ENCODE data around the gene IRF2BP1.
"Not testable (repeated sequence)": the region's sequence is repeated elsewhere in the genome, so short reads cannot be mapped to it uniquely, and the experiment has no call there.

IRF2BP1 gene

GRCh38 chr19:45870798-45871197 lies 15.1 kb downstream of the IRF2BP1 start:
- CTCF ChIA-PET = interaction anchor here (9.8 kb wide), 1 partner anchor 13 kb away, joined by 132 read pairs; the partner anchor contains the start of gene IRF2BP1
- WGBS (ENCODE audit: insufficient coverage) = 100% methylated on average over 4 of the region's 5 CpGs

GRCh38 chr19:45867241-45867640 lies 18.7 kb downstream of the IRF2BP1 start:
- H3K9me3 ChIP-seq (ENCODE audit: control extremely low read depth in 1 of 5, control insufficient read depth in 4 of 5, insufficient read depth in 2 of 5, low read depth in 1 of 5, low read length in 4 of 5); H3K4me3 ChIP-seq (ENCODE audit: control insufficient read depth in 1 of 7, extremely low read depth in 1 of 7, insufficient read depth in 4 of 7, low read depth in 2 of 7, low read length in 6 of 7); H3K36me3 ChIP-seq (ENCODE audit: control insufficient read depth in 4 of 4, insufficient read depth in 4 of 4, low read length in 3 of 4); POLR2A ChIA-PET; H3K27ac ChIP-seq (ENCODE audit: insufficient read depth in 1 of 2, low read depth in 1 of 2, low read length in 2 of 2, poor library complexity in 1 of 2, severe bottlenecking in 2 of 2); DNase-seq; H3K27me3 ChIP-seq (replicated peaks in 2 of 5; ENCODE audit: control insufficient read depth in 4 of 5, insufficient read depth in 5 of 5, low read length in 4 of 5): not testable (repeated sequence)
- H3K4me1 ChIP-seq (ENCODE audit: control extremely low read depth in 1 of 4, control insufficient read depth in 4 of 4, insufficient read depth in 4 of 4, low read length in 3 of 4) = peaks cover 0 to 19% (median 12%) of the 10 kb centered on the region in 4 experiments
- no CpG with 5 or more reads among the region's 4 CpGs for WGBS (ENCODE audit: insufficient coverage)
- CTCF ChIA-PET = interaction anchor here (9.8 kb wide), 1 partner anchor 16 kb away, joined by 132 read pairs; the partner anchor contains the start of gene IRF2BP1

More at GRCh38 chr19:45870798-45871197, 15.1 kb downstream of the IRF2BP1 start:
- no peak for DNase-seq
- Histone ChIP-seq H3K4me3 (ENCODE audit: control insufficient read depth in 1 of 7, extremely low read depth in 1 of 7, insufficient read depth in 4 of 7, low read depth in 2 of 7, low read length in 6 of 7) (no peak overlapping the region), H3K36me3 (ENCODE audit: control insufficient read depth in 4 of 4, insufficient read depth in 4 of 4, low read length in 3 of 4) (no peaks in the 10 kb centered on the region), H3K27me3 (replicated peaks in 2 of 5; ENCODE audit: control insufficient read depth in 4 of 5, insufficient read depth in 5 of 5, low read length in 4 of 5) (no peaks in the 10 kb centered on the region), H3K9me3 (ENCODE audit: control extremely low read depth in 1 of 5, control insufficient read depth in 4 of 5, insufficient read depth in 2 of 5, low read depth in 1 of 5, low read length in 4 of 5) (no peaks in the 10 kb centered on the region), H3K27ac (ENCODE audit: insufficient read depth in 1 of 2, low read depth in 1 of 2, low read length in 2 of 2, poor library complexity in 1 of 2, severe bottlenecking in 2 of 2) (no peak overlapping the region), H3K4me1 (ENCODE audit: control extremely low read depth in 1 of 4, control insufficient read depth in 4 of 4, insufficient read depth in 4 of 4, low read length in 3 of 4) (peaks cover 4 to 8% (median 8%) of the 10 kb centered on the region in 4 experiments)
- POLR2A ChIA-PET = no interaction called here

GRCh38 chr19:45866400-45867176 lies 19.4 kb downstream of the IRF2BP1 start:
- ChIA-PET CTCF (interaction anchor here (1.4 to 9.8 kb wide), 2 partner anchors 17 to 51 kb away, joined by 3 to 132 read pairs; partner anchors contain the start of gene IRF2BP1), POLR2A (no interaction called here)
- H3K27me3 ChIP-seq (replicated peaks in 2 of 5; ENCODE audit: control insufficient read depth in 4 of 5, insufficient read depth in 5 of 5, low read length in 4 of 5) = peaks cover 0 to 2% (median 0%) of the 10 kb centered on the region in 5 experiments
- H3K4me1 ChIP-seq (ENCODE audit: control extremely low read depth in 1 of 4, control insufficient read depth in 4 of 4, insufficient read depth in 4 of 4, low read length in 3 of 4) = peaks cover 3 to 25% (median 19%) of the 10 kb centered on the region in 4 experiments
- DNase-seq = no peak
- H3K36me3 ChIP-seq (ENCODE audit: control insufficient read depth in 4 of 4, insufficient read depth in 4 of 4, low read length in 3 of 4) = no peaks in the 10 kb centered on the region
- H3K27ac ChIP-seq (ENCODE audit: insufficient read depth in 1 of 2, low read depth in 1 of 2, low read length in 2 of 2, poor library complexity in 1 of 2, severe bottlenecking in 2 of 2) = no peak overlapping the region
- H3K4me3 ChIP-seq (ENCODE audit: control insufficient read depth in 1 of 7, extremely low read depth in 1 of 7, insufficient read depth in 4 of 7, low read depth in 2 of 7, low read length in 6 of 7) = peak overlapping the region in 1 of 7 experiments; percentile 4
- 67% methylated on average over 3 of the region's 11 CpGs for WGBS (ENCODE audit: insufficient coverage)
- H3K9me3 ChIP-seq (ENCODE audit: control extremely low read depth in 1 of 5, control insufficient read depth in 4 of 5, insufficient read depth in 2 of 5, low read depth in 1 of 5, low read length in 4 of 5) = no peaks in the 10 kb centered on the region

GRCh38 chr19:45865269-45865948 lies 20.5 kb downstream of the IRF2BP1 start:
- Histone ChIP-seq H3K9me3 (ENCODE audit: control extremely low read depth in 1 of 5, control insufficient read depth in 4 of 5, insufficient read depth in 2 of 5, low read depth in 1 of 5, low read length in 4 of 5) (no peaks in the 10 kb centered on the region), H3K27ac (ENCODE audit: insufficient read depth in 1 of 2, low read depth in 1 of 2, low read length in 2 of 2, poor library complexity in 1 of 2, severe bottlenecking in 2 of 2) (no peak overlapping the region), H3K36me3 (ENCODE audit: control insufficient read depth in 4 of 4, insufficient read depth in 4 of 4, low read length in 3 of 4) (peaks cover 0 to 4% (median 0%) of the 10 kb centered on the region in 4 experiments), H3K4me3 (ENCODE audit: control insufficient read depth in 1 of 7, extremely low read depth in 1 of 7, insufficient read depth in 4 of 7, low read depth in 2 of 7, low read length in 6 of 7) (no peak overlapping the region), H3K4me1 (ENCODE audit: control extremely low read depth in 1 of 4, control insufficient read depth in 4 of 4, insufficient read depth in 4 of 4, low read length in 3 of 4) (peaks cover 3 to 27% (median 22%) of the 10 kb centered on the region in 4 experiments), H3K27me3 (replicated peaks in 2 of 5; ENCODE audit: control insufficient read depth in 4 of 5, insufficient read depth in 5 of 5, low read length in 4 of 5) (peaks cover 0 to 2% (median 0%) of the 10 kb centered on the region in 5 experiments)
- POLR2A ChIA-PET = interaction anchor here (1.4 kb wide), 1 partner anchor 96 kb away, joined by 3 read pairs; no protein-coding TSS in a partner anchor
- CTCF ChIA-PET = interaction anchor here (1.3 to 9.8 kb wide), 4 partner anchors 11 to 93 kb away, joined by 3 to 132 read pairs (median 4); partner anchors contain the start of gene IRF2BP1
- WGBS (ENCODE audit: insufficient coverage) = 88% methylated on average over 5 of the region's 9 CpGs
- no peak for DNase-seq

GRCh38 chr19:45864629-45865082 lies 21.3 kb downstream of the IRF2BP1 start:
- Histone ChIP-seq H3K27me3 (replicated peaks in 2 of 5; ENCODE audit: control insufficient read depth in 4 of 5, insufficient read depth in 5 of 5, low read length in 4 of 5) (peaks cover 0 to 2% (median 0%) of the 10 kb centered on the region in 5 experiments), H3K4me1 (ENCODE audit: control extremely low read depth in 1 of 4, control insufficient read depth in 4 of 4, insufficient read depth in 4 of 4, low read length in 3 of 4) (peaks cover 3 to 27% (median 22%) of the 10 kb centered on the region in 4 experiments)

GRCh38 chr19:45863840-45864628 lies 21.9 kb downstream of the IRF2BP1 start, which contains the start of gene FOXA3:
TSS of gene FOXA3 (plus strand) at chr19:45864326. CDS start at chr19:45864457, 131 bp downstream.
- DNase-seq = peak; percentile 52 to 71 (median 64)
- Histone ChIP-seq H3K4me1 (ENCODE audit: control extremely low read depth in 1 of 4, control insufficient read depth in 4 of 4, insufficient read depth in 4 of 4, low read length in 3 of 4) (peaks cover 3 to 27% (median 22%) of the 10 kb centered on the region in 4 experiments), H3K27me3 (replicated peaks in 2 of 5; ENCODE audit: control insufficient read depth in 4 of 5, insufficient read depth in 5 of 5, low read length in 4 of 5) (peaks cover 0 to 2% (median 0%) of the 10 kb centered on the region in 5 experiments), H3K9me3 (ENCODE audit: control extremely low read depth in 1 of 5, control insufficient read depth in 4 of 5, insufficient read depth in 2 of 5, low read depth in 1 of 5, low read length in 4 of 5) (no peaks in the 10 kb centered on the region), H3K4me3 (ENCODE audit: control insufficient read depth in 1 of 7, extremely low read depth in 1 of 7, insufficient read depth in 4 of 7, low read depth in 2 of 7, low read length in 6 of 7) (peak within 1 kb of the TSS; percentile 33 to 96 (median 86)), H3K36me3 (ENCODE audit: control insufficient read depth in 4 of 4, insufficient read depth in 4 of 4, low read length in 3 of 4) (peaks cover 0 to 12% (median 5%) of the 10 kb centered on the region in 4 experiments), H3K27ac (ENCODE audit: insufficient read depth in 1 of 2, low read depth in 1 of 2, low read length in 2 of 2, poor library complexity in 1 of 2, severe bottlenecking in 2 of 2) (peak within 1 kb of the TSS in 1 of 2 experiments; percentile 34)
- under 1% methylated on average over 65 of the region's 71 CpGs for WGBS (ENCODE audit: insufficient coverage)
- ChIA-PET CTCF (interaction anchor here (0.6 to 9.8 kb wide), 10 partner anchors 10 to 92 kb away, joined by 3 to 132 read pairs (median 4); partner anchors contain the start of gene IRF2BP1), POLR2A (interaction anchor here (1.0 to 1.6 kb wide), 5 partner anchors 15 to 94 kb away, joined by 3 to 8 read pairs (median 3); partner anchors contain the start of genes IRF2BP1 and MYPOP)

More at GRCh38 chr19:45864629-45865082, 21.3 kb downstream of the IRF2BP1 start:
- peak overlapping the region in 1 of 2 experiments; percentile 34 for H3K27ac ChIP-seq (ENCODE audit: insufficient read depth in 1 of 2, low read depth in 1 of 2, low read length in 2 of 2, poor library complexity in 1 of 2, severe bottlenecking in 2 of 2)
- ChIA-PET POLR2A (interaction anchor here (1.3 to 1.4 kb wide), 2 partner anchors 14 to 95 kb away, joined by 3 read pairs; no protein-coding TSS in a partner anchor), CTCF (interaction anchor here (0.7 to 9.8 kb wide), 6 partner anchors 12 to 93 kb away, joined by 3 to 132 read pairs (median 4); partner anchors contain the start of gene IRF2BP1)
- H3K4me3 ChIP-seq (ENCODE audit: control insufficient read depth in 1 of 7, extremely low read depth in 1 of 7, insufficient read depth in 4 of 7, low read depth in 2 of 7, low read length in 6 of 7) = peak overlapping the region in 5 of 7 experiments; percentile 24 to 94 (median 76)
- 60% methylated on average over 12 of the region's 12 CpGs for WGBS (ENCODE audit: insufficient coverage)
- H3K9me3 ChIP-seq (ENCODE audit: control extremely low read depth in 1 of 5, control insufficient read depth in 4 of 5, insufficient read depth in 2 of 5, low read depth in 1 of 5, low read length in 4 of 5) = no peaks in the 10 kb centered on the region
- peaks cover 0 to 8% (median 1%) of the 10 kb centered on the region in 4 experiments for H3K36me3 ChIP-seq (ENCODE audit: control insufficient read depth in 4 of 4, insufficient read depth in 4 of 4, low read length in 3 of 4)
- DNase-seq = no peak

All from common myeloid progenitor, CD34-positive (primary cell).